ENCODE measurements around the gene FCAMR. TPM values are rescaled to one million over a fixed set of nuclear protein-coding genes. Genes with fewer than 3 reads are reported as not detected.

Gene FCAMR
- total and polyA plus RNA-seq, 11 donors = not detected

DNA sequence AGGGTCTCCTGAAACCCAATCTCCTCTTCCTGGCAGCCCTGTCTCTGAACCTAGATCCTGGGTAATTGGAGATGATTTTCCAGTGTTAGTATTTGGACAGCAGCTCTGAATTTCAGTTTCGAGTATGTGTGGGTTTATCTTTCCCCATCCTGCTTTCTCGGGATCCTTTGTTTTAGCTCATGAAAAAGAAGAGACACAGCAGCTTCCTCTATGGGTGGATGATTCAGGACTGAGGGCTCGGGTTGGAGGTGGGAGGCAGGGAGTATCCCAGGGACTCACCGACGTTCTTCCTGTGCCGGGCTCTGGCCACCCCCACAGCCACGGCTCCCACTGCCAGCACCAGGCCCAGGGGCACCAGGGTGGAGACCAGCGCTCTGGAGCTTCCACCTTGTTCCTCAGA is 38.1 kb downstream of the FCAMR start:
- intact Hi-C loops (cut with DNase I) = no loop called here
- Histone ChIP-seq H3K27ac (no peak overlapping the region), H3K4me3 (no peak overlapping the region), H3K4me1 (peaks cover 0 to 13% (median 0%) of the 10 kb centered on the region in 12 donors), H3K36me3 (no peaks in the 10 kb centered on the region), H3K9me3 (no peaks in the 10 kb centered on the region), H3K27me3 (no peaks in the 10 kb centered on the region)
- 46 to 66% (median 57%) methylated on average over 7 to 8 of the region's 8 CpGs for WGBS, 4 donors
- DNase-seq = no peak
- no peak for ATAC-seq
- TF ChIP-seq, protein P1, sequence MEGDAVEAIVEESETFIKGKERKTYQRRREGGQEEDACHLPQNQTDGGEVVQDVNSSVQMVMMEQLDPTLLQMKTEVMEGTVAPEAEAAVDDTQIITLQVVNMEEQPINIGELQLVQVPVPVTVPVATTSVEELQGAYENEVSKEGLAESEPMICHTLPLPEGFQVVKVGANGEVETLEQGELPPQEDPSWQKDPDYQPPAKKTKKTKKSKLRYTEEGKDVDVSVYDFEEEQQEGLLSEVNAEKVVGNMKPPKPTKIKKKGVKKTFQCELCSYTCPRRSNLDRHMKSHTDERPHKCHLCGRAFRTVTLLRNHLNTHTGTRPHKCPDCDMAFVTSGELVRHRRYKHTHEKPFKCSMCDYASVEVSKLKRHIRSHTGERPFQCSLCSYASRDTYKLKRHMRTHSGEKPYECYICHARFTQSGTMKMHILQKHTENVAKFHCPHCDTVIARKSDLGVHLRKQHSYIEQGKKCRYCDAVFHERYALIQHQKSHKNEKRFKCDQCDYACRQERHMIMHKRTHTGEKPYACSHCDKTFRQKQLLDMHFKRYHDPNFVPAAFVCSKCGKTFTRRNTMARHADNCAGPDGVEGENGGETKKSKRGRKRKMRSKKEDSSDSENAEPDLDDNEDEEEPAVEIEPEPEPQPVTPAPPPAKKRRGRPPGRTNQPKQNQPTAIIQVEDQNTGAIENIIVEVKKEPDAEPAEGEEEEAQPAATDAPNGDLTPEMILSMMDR (IDR thresholded peaks at IDR 0.05) = no peak
- no peak for TF ChIP-seq POLR2A (IDR thresholded peaks at IDR 0.05)

DNA sequence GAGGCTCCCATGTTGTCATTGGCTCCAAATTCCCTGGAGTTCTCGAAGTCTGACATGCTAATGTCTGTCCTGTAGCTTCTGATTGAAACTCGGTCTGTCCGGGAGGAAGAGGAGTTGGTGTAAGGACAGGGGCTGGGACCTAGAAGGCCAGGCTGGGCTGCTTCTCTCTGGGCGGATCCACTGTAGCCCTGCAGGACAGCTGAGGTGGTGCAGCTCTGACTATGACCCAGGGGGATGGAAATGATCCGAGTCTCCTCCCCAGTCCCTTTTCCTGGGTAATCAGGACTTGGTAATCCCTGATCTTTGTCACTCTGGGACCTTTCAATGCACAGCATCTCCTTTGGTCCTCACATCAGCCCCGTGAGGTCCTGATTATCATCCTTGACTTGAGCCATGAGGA is 38.6 kb downstream of the FCAMR start:
- 71 to 94% (median 77%) methylated on average over 5 to 6 of the region's 6 CpGs for WGBS, 4 donors
- H3K4me1 ChIP-seq = peaks cover 0 to 13% (median 0%) of the 10 kb centered on the region in 12 donors
- H3K27me3 ChIP-seq = no peaks in the 10 kb centered on the region
- intact Hi-C loops (cut with DNase I) = no loop called here
- no peaks in the 10 kb centered on the region for H3K9me3 ChIP-seq
- H3K27ac ChIP-seq = no peak overlapping the region
- no peaks in the 10 kb centered on the region for H3K36me3 ChIP-seq
- no peak for TF ChIP-seq POLR2A (IDR thresholded peaks at IDR 0.05)
- TF ChIP-seq, protein P1 (IDR thresholded peaks at IDR 0.05) = no peak
- no peak overlapping the region for H3K4me3 ChIP-seq
- DNase-seq (no peak), ATAC-seq (no peak)

DNA sequence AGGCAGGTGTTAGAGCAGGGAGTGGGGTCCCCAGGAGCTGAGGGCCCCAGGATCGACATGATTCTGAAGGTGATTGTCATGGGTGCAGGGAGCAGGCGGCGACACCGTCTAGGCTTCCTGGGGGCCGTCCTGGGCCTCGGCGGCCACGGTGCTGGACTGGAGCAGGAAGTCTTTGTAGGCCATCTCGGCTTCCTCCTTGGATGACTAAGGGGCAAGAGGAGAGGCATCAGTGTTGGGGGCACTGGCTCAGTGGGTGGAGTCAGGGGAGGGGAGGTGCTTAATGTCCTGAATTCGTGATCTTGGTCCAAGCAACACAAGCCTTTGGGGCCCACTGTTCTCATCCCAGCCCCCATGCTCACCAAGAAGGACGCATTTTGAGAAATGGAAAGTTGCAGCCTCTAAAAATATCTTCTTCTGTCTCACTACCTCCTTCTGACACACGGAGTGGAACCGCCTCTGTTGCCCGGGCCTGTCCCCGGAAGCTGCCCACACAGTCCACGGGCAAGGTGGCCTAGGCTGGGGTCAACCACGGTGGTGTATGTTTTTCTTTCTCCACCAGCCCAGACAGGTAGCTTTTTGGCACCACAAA is 40.0 kb downstream of the FCAMR start:
- Histone ChIP-seq H3K4me1 (peaks cover 0 to 18% (median 0%) of the 10 kb centered on the region in 12 donors), H3K27ac (peak overlapping the region in 1 of 12 donors; percentile 37), H3K36me3 (no peaks in the 10 kb centered on the region), H3K9me3 (no peaks in the 10 kb centered on the region), H3K27me3 (no peaks in the 10 kb centered on the region), H3K4me3 (no peak overlapping the region)
- TF ChIP-seq, protein P1 (IDR thresholded peaks at IDR 0.05) = no peak
- TF ChIP-seq POLR2A (IDR thresholded peaks at IDR 0.05) = no peak
- WGBS, 4 donors = 72 to 80% (median 77%) methylated on average over 16 to 17 of the region's 17 CpGs
- intact Hi-C loops (cut with DNase I) = no loop called here
- DNase-seq (no peak), ATAC-seq (peak in 1 of 4 donors; percentile 27)

- Histone ChIP-seq H3K36me3 (no peaks in the 10 kb centered on the region), H3K4me1 (peaks cover 0 to 25% (median 0%) of the 10 kb centered on the region in 12 donors), H3K4me3 (no peak overlapping the region), H3K27ac (no peak overlapping the region), H3K27me3 (no peaks in the 10 kb centered on the region), H3K9me3 (no peaks in the 10 kb centered on the region)
- ATAC-seq (no peak), DNase-seq (no peak)
- intact Hi-C loops (cut with DNase I) = no loop called here
- TF ChIP-seq, protein P1 (IDR thresholded peaks at IDR 0.05) = no peak
- TF ChIP-seq POLR2A (IDR thresholded peaks at IDR 0.05) = no peak
- WGBS, 4 donors = 85 to 92% (median 91%) methylated on average over 6 of the region's 6 CpGs
Measured at GRCh38 chr1:206929524-206929923, 40.7 kb downstream of the FCAMR start.
